IPS-15b (cell line): ENCODE measurements around the gene IFT74.

ENCODE experiments used
- H3K27me3 ChIP-seq: one replicate; pipeline ENCODE4 v1.6.1; 2013; ENCODE audit warnings: low read length; ENCODE audit not compliant: control insufficient read depth, insufficient read depth
- H3K36me3 ChIP-seq: one replicate; pipeline ENCODE4 v1.6.1; 2013; ENCODE audit warnings: low read length; ENCODE audit not compliant: control insufficient read depth, insufficient read depth
- H3K4me1 ChIP-seq: one replicate; pipeline ENCODE4 v1.6.1; 2013; ENCODE audit warnings: mild to moderate bottlenecking, low read length; ENCODE audit not compliant: control insufficient read depth, insufficient read depth
- H3K4me3 ChIP-seq: one replicate; pipeline ENCODE4 v1.5.1; 2013; ENCODE audit warnings: low read depth, low read length
- H3K9ac ChIP-seq: one replicate; pipeline ENCODE4 v1.6.1; 2013; ENCODE audit warnings: low read depth, mild to moderate bottlenecking, low read length
- H3K9me3 ChIP-seq: one replicate; pipeline ENCODE4 v1.6.1; 2013; ENCODE audit warnings: mild to moderate bottlenecking, low read length; ENCODE audit not compliant: control insufficient read depth, insufficient read depth

IFT74 gene

DNA sequence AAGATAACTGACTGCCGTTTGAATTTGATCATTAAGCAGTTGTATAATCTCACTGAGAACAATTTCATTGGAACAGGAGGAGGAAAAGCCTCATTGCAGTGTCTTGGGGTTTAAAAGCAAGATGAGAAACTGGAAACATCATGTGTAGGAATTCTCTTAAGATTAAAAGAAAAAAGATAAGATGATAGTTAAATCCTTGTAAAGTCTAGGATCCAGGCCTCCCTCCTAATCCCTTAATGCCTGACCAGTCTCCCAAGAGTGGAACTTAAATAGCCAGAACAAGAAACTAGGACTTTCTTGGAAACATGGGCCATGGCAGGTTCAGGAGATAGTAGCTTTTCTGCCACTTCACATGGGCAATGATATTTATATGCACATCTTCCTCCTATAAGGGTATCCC, 86.3 kb downstream of the IFT74 start:
- no peaks in the 10 kb centered on the region for H3K4me1 ChIP-seq
- no peaks in the 10 kb centered on the region for H3K27me3 ChIP-seq
- no peak overlapping the region for H3K9ac ChIP-seq
- no peaks in the 10 kb centered on the region for H3K36me3 ChIP-seq
- H3K9me3 ChIP-seq, result no peaks in the 10 kb centered on the region
- H3K4me3 ChIP-seq, result no peak overlapping the region

DNA sequence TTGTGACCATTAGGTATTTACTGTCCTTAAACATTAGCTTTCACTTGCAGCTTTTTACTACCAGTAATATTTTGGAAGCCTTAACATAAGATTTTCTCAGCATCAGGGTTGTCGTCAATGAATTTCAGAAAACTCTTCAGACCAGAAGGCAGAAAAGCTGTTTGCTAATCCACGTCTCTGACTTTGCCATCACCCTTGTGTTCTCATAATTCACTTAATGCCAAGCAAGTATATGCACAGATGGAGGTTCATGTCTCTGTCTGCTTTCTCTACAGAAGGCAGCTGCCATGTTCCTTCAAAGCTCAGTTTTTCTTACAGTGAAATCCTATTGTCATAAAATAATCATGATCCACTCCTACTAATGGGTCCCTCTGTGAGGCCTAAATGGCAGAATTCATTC, 87.0 kb downstream of the IFT74 start:
- no peak overlapping the region for H3K4me3 ChIP-seq
- no peaks in the 10 kb centered on the region for H3K27me3 ChIP-seq
- no peaks in the 10 kb centered on the region for H3K9me3 ChIP-seq
- H3K9ac ChIP-seq, result no peak overlapping the region
- no peaks in the 10 kb centered on the region for H3K36me3 ChIP-seq
- no peaks in the 10 kb centered on the region for H3K4me1 ChIP-seq

DNA sequence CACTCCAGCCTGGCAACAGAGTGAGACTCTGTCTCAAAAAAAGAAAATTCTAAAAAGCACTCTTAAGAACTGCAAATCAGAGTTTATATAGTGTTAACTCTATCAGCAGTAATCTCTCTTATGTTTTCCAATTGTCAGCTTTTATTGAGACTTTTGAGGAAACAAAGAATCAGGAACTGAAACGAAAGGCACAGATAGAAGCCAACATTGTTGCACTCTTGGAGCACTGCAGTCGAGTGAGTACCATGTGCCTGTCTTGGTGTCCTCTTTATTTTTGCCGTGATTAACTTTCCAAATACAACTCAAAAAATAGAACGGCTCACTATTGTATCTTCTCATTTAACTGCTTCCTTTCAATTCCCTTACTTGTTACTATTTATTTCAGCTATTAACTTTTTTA, 90.9 kb downstream of the IFT74 start:
- no peaks in the 10 kb centered on the region for H3K9me3 ChIP-seq
- no peaks in the 10 kb centered on the region for H3K27me3 ChIP-seq
- H3K9ac ChIP-seq, result no peak overlapping the region
- no peaks in the 10 kb centered on the region for H3K4me1 ChIP-seq
- no peaks in the 10 kb centered on the region for H3K36me3 ChIP-seq
- no peak overlapping the region for H3K4me3 ChIP-seq

DNA sequence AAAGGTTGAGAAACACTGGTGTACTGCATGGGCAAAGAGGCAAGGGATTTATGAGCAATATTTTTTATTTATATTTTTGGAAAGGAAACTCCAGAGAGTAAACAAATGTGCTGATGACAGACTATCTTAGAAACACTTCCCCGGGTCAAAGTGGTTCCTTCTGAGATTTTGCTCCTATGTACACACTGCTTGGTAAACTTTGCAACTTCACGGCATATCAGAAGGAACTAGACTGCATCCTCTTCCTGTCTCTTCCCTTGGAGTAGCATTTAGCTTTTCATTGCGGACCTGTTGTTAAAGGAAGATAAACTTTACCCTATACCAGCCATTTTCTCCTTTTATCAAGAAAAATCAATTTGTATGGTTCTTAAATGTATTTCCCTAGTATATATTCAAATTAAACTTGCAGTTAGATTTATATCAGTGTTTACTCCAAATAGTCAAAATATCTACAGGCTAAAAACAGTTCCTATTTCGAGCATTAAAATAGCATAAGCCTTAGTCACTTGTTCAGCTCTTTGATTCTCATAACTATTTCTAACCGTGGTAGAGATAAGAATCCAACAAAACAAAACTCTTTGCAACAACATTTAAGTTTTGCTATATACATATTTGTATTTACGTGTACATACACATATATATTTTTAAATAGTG, 97.3 kb downstream of the IFT74 start:
- no peaks in the 10 kb centered on the region for H3K4me1 ChIP-seq
- H3K27me3 ChIP-seq, result no peaks in the 10 kb centered on the region
- H3K9me3 ChIP-seq, result no peaks in the 10 kb centered on the region
- no peak overlapping the region for H3K4me3 ChIP-seq
- no peak overlapping the region for H3K9ac ChIP-seq
- H3K36me3 ChIP-seq, result no peaks in the 10 kb centered on the region

DNA sequence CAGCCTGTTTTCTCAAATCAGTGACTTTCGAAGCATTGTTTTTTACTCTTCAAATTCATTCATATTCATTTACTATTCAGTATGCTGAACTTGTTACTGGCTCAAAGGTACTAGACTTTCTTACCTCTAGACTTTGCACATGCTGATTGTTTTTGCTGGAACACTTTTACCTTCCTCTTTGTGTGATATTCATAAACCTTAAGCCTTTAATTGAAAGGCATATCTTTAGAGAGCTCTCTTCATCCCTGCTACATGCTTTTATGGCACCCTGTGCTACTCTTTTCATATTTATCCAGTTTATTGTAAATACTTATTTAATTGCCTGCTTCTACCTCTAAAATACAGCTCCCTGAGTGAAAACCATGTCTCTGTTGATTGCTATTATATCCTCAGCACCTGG, 97.9 kb downstream of the IFT74 start:
- H3K9ac ChIP-seq, result no peak overlapping the region
- H3K36me3 ChIP-seq, result no peaks in the 10 kb centered on the region
- H3K9me3 ChIP-seq, result no peaks in the 10 kb centered on the region
- no peak overlapping the region for H3K4me3 ChIP-seq
- H3K27me3 ChIP-seq, result no peaks in the 10 kb centered on the region
- H3K4me1 ChIP-seq, result no peaks in the 10 kb centered on the region

DNA sequence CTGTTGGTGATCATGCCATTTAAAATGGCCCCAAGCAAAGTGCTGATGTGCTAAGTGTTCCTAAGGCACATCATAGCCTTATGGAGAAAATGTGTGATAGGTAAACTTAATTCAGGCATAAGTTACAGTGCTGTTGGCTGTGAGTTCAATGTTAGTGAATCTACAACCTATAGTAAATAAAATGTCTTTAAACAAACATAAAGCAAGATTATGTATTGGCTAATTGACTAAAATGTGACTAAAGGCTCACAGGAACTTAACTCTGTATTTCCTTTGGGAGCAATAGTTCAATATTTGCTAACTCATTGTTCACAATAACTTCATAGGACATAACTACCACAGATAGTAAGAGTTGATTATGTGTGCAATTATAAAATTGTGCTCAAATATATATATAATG, 98.6 kb downstream of the IFT74 start:
- Histone ChIP-seq H3K4me3 (no peak overlapping the region), H3K9ac (no peak overlapping the region), H3K9me3 (no peaks in the 10 kb centered on the region), H3K4me1 (no peaks in the 10 kb centered on the region), H3K36me3 (no peaks in the 10 kb centered on the region), H3K27me3 (no peaks in the 10 kb centered on the region)

DNA sequence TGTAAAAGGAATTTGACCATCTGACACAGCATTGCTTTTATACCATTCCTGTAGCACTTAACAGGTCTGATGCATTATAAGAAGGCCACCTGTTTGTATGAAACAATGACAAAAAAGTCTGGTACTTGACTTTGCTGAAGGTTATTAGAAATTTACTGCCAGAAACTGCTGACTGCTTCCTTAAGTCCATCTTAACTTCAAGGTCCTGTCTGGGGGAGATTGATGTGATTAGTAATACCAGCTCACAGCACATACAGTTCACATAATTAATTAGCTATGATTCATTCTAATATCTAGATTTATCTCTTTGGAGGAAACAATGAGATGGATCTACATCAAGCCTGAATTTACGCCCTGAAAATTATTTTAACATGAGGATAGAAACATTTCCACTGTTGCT, 103.2 kb downstream of the IFT74 start:
- no peaks in the 10 kb centered on the region for H3K36me3 ChIP-seq
- no peaks in the 10 kb centered on the region for H3K9me3 ChIP-seq
- no peak overlapping the region for H3K9ac ChIP-seq
- no peak overlapping the region for H3K4me3 ChIP-seq
- H3K4me1 ChIP-seq, result no peaks in the 10 kb centered on the region
- H3K27me3 ChIP-seq, result no peaks in the 10 kb centered on the region

DNA sequence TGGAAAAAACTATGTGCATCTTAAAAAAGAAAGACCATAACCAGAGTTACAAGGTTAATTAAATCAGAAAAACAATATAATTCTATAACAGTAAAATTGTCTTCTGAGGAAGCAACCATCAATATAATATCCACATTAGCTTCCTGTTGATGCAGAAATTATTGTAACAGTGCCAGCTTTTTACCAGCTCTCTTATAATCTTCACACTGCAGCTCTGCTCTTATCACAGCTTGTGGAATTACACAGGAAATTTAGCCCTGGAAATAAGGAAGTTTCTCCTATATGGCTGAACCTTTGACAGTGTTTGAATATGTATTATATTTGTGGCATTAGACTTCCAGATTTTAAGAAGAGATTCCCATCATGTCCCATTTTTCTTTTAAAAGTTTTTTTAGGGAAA, 103.7 kb downstream of the IFT74 start:
- no peaks in the 10 kb centered on the region for H3K36me3 ChIP-seq
- no peaks in the 10 kb centered on the region for H3K4me1 ChIP-seq
- H3K27me3 ChIP-seq, result no peaks in the 10 kb centered on the region
- no peaks in the 10 kb centered on the region for H3K9me3 ChIP-seq
- no peak overlapping the region for H3K9ac ChIP-seq
- no peak overlapping the region for H3K4me3 ChIP-seq

DNA sequence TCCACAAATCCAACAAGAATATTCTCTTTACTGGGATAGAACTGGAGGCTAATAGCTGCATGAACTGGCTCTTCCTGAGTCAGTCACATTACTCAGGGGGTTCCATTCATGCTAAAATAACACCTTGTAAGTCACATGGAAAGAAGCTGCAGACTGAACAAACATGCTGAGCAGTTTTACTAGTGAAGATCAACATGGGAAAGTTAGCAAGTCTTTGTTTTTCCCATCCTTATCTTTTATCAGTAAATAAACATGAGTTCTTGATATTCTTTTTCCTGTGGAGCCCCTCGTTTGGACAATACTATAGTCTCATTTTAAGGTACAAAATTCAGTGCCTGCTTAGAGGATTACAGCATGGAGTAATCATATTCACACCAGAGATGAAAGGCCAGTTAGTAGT, 109.1 kb downstream of the IFT74 start:
- Histone ChIP-seq H3K9ac (no peak overlapping the region), H3K27me3 (no peaks in the 10 kb centered on the region), H3K9me3 (no peaks in the 10 kb centered on the region), H3K4me3 (no peak overlapping the region), H3K4me1 (no peaks in the 10 kb centered on the region), H3K36me3 (no peaks in the 10 kb centered on the region)

DNA sequence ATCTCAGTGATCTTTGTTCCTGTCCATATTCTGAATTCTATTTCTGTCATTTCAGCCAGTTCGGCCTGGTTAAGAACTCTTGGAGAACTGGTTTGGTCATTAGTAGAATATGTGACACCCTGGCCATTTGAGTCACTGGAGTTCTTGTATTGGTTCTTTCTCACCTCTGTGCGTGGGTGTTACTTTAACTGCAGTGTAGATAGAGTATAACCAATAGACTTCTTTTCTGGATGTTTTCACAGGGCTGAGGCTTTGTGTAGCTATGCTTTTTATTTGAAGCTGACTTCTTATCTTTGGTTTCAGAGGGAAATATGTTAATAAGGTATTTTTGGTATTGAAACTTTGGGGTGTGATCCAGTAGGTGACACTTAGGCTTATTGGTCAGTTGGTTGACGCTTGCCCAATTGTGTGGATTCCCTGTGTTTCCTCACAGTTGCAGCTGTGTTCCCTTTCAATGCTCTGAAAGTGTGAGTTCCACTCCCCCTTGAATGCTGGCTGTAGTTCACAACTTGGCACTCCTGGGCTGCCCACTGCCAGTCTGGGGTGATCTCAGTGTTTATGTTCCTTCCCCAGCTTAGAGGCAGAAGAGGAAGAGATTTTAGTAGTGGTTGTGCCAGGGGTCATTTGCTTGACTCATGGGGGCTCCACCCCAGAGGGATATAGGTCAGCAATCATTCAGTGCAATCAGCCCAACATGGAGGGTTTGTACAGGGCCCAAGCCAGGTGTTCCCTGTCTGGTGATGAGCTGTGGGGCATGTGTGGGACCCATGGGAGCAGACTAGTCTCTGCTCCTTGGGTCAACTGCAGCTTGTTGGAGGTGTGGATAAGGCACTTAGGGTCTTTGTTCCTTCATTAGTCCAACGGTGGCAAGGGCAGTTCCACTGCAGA, 117.9 kb downstream of the IFT74 start:
- H3K27me3 ChIP-seq, result no peaks in the 10 kb centered on the region
- H3K4me3 ChIP-seq, result no peak overlapping the region
- H3K9ac ChIP-seq, result no peak overlapping the region
- no peaks in the 10 kb centered on the region for H3K36me3 ChIP-seq
- H3K4me1 ChIP-seq, result no peaks in the 10 kb centered on the region
- no peaks in the 10 kb centered on the region for H3K9me3 ChIP-seq

DNA sequence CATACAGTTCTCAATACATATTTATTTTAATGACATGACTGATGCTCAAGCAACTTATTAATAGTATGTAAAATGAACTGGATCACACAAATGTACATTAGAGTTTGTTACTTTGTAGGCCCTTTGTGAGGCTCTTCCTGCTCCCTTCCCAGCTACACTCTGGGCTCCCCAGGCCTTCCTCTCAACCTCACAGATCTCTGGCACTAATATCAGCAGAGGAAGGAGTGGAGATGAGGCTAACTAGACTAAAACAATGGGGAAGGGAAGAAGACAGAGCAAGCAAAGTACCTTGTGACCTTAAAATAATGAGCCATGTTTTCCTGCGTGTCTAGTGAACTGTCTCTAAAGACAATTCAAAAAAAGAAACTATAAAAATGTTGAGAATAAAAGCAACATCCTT, 122.5 kb downstream of the IFT74 start:
- Histone ChIP-seq H3K27me3 (no peaks in the 10 kb centered on the region), H3K4me3 (no peak overlapping the region)

DNA sequence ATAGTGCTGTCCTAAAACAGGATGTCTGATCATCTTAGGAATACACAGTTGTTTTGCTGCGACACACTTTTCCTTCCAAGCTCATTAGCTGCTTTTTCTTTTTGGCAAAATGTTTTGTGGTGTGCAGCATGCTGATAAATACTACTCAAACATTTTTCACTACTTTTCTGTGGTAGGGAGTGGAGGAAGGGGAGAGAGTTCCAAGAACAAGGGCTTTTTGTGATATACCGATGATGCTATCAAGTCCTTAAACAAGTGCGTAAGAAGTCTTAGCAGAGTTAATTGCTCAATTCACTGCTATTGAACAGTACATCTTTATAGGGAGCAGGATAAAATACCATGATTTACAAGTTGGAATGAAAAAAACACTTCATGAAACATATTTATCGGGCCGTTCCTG, 129.2 kb downstream of the IFT74 start:
- H3K9me3 ChIP-seq, result no peaks in the 10 kb centered on the region
- H3K36me3 ChIP-seq, result no peaks in the 10 kb centered on the region
- no peaks in the 10 kb centered on the region for H3K4me1 ChIP-seq
- H3K27me3 ChIP-seq, result no peaks in the 10 kb centered on the region
- no peak overlapping the region for H3K9ac ChIP-seq
- no peak overlapping the region for H3K4me3 ChIP-seq

More for the DNA sequence above, 122.5 kb downstream of the IFT74 start:
- Histone ChIP-seq H3K9me3 (no peaks in the 10 kb centered on the region), H3K36me3 (no peaks in the 10 kb centered on the region), H3K9ac (no peak overlapping the region), H3K4me1 (no peaks in the 10 kb centered on the region)
